HG02943 (cell line): Measurements from ENCODE around the gene DMKN.
"Not testable (repeated sequence)": the region's sequence is repeated elsewhere in the genome, so short reads cannot be mapped to it uniquely, and the experiment has no call there.

Experiments used
- ATAC-seq: cut with Tn5 transposase; IDR thresholded peaks from one replicate; pipeline ENCODE4 v1.9.1; 2021; ENCODE audit warnings: mild to moderate bottlenecking, low read depth, moderate library complexity; ENCODE audit not compliant: unreplicated experiment

Gene DMKN

GRCh38 chr19:35501684-35502083 lies 11.8 kb downstream of the DMKN start:
- ATAC-seq, result no peak

GRCh38 chr19:35500611-35501010 lies 12.8 kb downstream of the DMKN start:
- ATAC-seq, result no peak

- ATAC-seq, result no peak
Observed at GRCh38 chr19:35498984-35499527, 14.4 kb downstream of the DMKN start.

- ATAC-seq, result no peak
Observed at GRCh38 chr19:35498220-35498619, 15.2 kb downstream of the DMKN start.

- no peak for ATAC-seq
Observed at GRCh38 chr19:35497406-35497805, 16.0 kb downstream of the DMKN start.

- no peak for ATAC-seq
Observed at GRCh38 chr19:35495107-35496064, 18.1 kb downstream of the DMKN start.

GRCh38 chr19:35493971-35494370 lies 19.5 kb downstream of the DMKN start:
- ATAC-seq, result no peak

- ATAC-seq, result no peak
Observed at GRCh38 chr19:35491836-35492360, 21.6 kb downstream of the DMKN start.

- no peak for ATAC-seq
Observed at GRCh38 chr19:35490364-35490763, 23.1 kb downstream of the DMKN start, which contains the start of gene KRTDAP. KRTDAP (minus strand) TSS chr19:35490464; CDS start chr19:35490442, 22 bp downstream.

- no peak for ATAC-seq
Observed at GRCh38 chr19:35488677-35489076, 24.8 kb downstream of the DMKN start.

- ATAC-seq, result no peak
Observed at GRCh38 chr19:35487656-35488182, 25.7 kb downstream of the DMKN start.

GRCh38 chr19:35486268-35486708 lies 27.2 kb downstream of the DMKN start:
- ATAC-seq, result no peak

- peak; percentile 57 for ATAC-seq
Observed at GRCh38 chr19:35484252-35485036, 29.0 kb downstream of the DMKN start.

- no peak for ATAC-seq
Observed at GRCh38 chr19:35483089-35483488, 30.4 kb downstream of the DMKN start.

GRCh38 chr19:35478794-35479677 lies 34.4 kb downstream of the DMKN start:
- no peak for ATAC-seq

- no peak for ATAC-seq
Observed at GRCh38 chr19:35476149-35476548, 37.3 kb downstream of the DMKN start.

GRCh38 chr19:35474594-35474993 lies 38.9 kb downstream of the DMKN start:
- not testable (repeated sequence) for ATAC-seq

GRCh38 chr19:35474104-35474503 lies 39.3 kb downstream of the DMKN start:
- ATAC-seq, result no peak

GRCh38 chr19:35471946-35472345 lies 41.5 kb downstream of the DMKN start:
- ATAC-seq, result no peak
